OCI-LY3 (cell line): ENCODE data around the gene PGA3.

Source experiments
- EZH2phosphoT487 ChIP-seq: fragments of 200-600 bp; shearing (Covaris generic); IDR thresholded peaks from 2 replicates; pipeline ENCODE4 v1.6.1; 2018; ENCODE audit warnings: antibody characterized with exemption, mixed run types, low read depth
- TF ChIP-seq, protein P1 (sequence below): fragments of 200-600, 300-600 bp; sonication (generic); IDR thresholded peaks from 2 replicates; pipeline ENCODE4 v1.5.1; 2014; ENCODE audit warnings: antibody characterized with exemption, low read length, low read depth

DNA sequence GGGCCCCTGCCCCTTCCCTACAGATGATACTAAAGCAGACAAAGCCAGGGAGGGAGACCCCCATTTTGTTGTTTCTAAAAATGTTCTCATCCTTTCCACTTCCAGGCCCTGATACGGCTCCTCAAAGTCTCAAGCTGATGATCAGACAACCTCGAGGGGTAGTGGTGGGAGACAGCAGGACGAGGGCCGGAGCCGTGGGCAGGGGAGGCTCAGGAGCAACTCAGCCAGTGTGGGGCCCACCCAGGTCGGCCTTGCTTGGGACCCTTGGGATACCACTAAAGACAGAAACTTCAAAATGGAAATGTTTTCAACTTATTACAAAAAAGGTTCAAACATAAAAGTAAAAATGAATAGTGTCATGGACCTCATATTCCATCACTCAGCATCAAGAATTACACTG lies 26.9 kb upstream of the PGA3 start:
- TF ChIP-seq, protein P1, sequence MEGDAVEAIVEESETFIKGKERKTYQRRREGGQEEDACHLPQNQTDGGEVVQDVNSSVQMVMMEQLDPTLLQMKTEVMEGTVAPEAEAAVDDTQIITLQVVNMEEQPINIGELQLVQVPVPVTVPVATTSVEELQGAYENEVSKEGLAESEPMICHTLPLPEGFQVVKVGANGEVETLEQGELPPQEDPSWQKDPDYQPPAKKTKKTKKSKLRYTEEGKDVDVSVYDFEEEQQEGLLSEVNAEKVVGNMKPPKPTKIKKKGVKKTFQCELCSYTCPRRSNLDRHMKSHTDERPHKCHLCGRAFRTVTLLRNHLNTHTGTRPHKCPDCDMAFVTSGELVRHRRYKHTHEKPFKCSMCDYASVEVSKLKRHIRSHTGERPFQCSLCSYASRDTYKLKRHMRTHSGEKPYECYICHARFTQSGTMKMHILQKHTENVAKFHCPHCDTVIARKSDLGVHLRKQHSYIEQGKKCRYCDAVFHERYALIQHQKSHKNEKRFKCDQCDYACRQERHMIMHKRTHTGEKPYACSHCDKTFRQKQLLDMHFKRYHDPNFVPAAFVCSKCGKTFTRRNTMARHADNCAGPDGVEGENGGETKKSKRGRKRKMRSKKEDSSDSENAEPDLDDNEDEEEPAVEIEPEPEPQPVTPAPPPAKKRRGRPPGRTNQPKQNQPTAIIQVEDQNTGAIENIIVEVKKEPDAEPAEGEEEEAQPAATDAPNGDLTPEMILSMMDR: no peak
- no peak for TF ChIP-seq EZH2phosphoT487
